GM21526 (cell line): ENCODE measurements around the gene PLIN4.
A peak's percentile ranks its signal among the peaks of the same experiment; 100 is the strongest.

Experiments
- ATAC-seq: cut with Tn5 transposase; IDR thresholded peaks from one replicate; pipeline ENCODE4 v1.9.1; 2021; ENCODE audit warnings: moderate library complexity; ENCODE audit not compliant: unreplicated experiment, low FRiP score

PLIN4 gene

DNA sequence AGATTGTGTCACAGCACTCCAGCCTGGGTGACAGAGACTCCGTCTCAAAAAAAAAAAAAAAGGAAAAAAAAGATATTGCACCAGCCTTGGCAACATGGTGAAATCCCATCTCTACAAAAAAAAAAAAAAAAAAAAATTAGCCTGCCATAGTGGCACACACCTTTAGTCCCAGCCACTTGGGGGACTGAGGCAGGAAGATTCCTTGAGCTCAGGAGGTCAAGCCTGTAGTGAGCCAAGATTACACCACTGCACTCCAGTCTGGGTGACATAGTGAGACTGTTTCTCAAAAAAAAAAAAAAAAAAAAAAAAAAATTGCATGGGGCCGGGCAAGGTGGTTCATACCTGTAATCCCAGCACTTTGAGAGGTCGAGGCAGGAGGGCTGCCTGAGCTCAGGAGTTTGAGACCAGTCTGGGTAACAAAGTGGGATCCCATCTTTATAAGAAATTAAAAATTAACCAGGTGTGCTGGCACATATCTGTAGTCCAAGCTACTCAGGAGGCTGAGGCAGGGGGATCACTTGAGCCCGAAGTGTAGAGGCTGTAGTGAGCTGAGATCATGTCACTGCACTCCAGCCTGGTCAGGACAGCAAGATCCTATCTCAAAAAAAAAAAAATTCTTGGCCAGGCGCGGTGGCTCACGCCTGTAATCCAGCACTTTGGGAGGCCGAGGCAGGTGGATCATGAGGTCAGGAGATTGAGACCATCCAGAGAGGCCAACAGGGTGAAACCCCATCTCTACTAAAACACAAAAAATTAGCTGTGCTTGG is 53.3 kb downstream of the PLIN4 start:
- no peak for ATAC-seq

DNA sequence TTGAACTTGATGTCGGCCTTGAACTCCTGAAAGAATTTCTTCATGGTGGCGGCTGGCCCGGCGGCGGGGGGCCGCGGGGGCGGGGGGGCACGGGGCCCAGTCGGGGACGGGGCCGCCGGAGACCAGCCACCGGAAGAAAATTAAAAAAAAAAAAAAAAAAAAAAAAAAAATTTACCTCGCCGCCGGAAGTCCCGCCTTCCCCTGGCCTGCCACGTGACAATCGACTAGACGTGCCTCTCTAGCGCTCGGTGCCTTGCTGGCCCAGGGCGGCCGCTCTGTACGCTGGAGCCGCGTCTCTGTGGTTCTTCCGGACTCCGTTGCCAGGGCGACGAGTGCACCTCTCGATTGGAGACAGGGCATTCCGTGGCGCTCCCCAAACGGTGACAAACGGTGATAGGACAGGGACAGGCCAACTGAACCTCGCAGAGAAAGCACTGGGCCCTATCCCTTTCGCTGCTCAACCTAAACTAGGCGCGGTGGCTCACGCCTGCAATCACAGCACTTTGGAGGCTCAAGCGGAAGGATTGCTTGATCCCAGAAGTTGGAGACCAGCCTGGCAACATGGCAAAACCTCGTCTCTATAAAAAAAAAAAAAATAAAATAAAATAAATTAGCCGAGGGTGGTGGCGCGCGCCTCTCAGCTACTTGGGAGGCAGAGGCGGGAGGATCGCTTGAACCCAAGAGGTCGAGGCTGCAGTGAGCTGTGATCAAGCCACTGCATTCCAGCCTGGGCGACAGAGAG is 60.5 kb downstream of the PLIN4 start, which contains the start of gene UBXN6:
TSS of gene UBXN6 (minus strand) at position 141 of the 742 bp plus-strand sequence. CDS start at position 44, 97 bp downstream.
- peak; percentile 76 for ATAC-seq

GRCh38 chr19:4456843-4457653 is 61.2 kb downstream of the PLIN4 start:
- ATAC-seq: no peak

DNA sequence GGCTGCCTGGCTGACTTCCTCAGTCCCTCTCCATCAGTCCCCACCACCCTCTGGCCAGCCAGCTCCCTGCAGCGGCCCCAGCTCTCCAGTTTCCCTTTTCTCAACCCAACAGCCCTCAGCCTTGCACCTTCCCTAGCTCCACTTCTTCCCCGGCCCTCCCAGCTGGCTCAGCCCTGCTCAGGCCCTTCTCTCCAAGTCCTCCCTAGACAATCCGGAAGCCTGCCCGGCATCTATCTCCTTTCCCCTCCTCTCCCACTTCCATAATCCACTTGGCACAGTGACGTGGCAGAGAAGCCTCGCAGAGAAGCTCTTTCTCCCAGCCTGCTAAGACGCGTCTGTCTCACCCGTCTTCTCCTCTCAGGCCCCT is 61.8 kb downstream of the PLIN4 start:
- no peak for ATAC-seq

DNA sequence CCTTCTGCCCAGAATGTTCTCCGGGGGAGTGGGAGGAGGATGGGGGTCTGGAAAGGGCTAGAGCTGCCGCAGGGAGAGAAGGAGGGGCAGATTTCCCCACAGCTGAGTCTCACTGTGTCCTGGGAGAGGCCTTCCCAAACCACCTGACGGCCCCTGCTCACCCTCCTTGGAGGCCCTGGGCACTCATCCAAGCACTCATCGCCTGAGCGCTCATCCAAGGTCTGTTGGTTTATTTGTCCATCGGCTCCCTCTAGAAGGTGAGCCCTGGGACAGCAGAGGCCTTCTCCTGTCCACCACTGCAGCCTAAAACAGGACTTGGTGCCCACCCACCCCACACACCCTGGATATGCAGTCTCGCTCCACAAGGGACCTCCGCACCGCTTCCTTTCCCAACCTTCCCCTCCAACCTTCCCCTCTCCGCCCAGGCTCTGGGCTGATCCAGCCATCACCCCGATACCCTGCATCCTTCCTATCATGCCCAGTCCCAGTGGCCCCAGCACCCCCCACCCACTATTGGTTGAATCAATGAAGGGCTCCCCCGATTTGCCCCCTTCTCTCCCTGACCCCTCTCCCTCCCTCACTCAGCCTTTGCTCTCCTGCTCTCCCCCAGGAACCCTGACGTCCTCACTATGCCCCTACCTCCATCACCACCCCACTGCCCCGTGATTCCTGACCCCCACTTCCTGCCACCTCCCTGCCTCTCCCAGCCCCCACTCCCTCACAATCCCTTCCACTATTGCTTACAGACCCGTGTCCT is 62.4 kb downstream of the PLIN4 start:
- ATAC-seq: no peak

DNA sequence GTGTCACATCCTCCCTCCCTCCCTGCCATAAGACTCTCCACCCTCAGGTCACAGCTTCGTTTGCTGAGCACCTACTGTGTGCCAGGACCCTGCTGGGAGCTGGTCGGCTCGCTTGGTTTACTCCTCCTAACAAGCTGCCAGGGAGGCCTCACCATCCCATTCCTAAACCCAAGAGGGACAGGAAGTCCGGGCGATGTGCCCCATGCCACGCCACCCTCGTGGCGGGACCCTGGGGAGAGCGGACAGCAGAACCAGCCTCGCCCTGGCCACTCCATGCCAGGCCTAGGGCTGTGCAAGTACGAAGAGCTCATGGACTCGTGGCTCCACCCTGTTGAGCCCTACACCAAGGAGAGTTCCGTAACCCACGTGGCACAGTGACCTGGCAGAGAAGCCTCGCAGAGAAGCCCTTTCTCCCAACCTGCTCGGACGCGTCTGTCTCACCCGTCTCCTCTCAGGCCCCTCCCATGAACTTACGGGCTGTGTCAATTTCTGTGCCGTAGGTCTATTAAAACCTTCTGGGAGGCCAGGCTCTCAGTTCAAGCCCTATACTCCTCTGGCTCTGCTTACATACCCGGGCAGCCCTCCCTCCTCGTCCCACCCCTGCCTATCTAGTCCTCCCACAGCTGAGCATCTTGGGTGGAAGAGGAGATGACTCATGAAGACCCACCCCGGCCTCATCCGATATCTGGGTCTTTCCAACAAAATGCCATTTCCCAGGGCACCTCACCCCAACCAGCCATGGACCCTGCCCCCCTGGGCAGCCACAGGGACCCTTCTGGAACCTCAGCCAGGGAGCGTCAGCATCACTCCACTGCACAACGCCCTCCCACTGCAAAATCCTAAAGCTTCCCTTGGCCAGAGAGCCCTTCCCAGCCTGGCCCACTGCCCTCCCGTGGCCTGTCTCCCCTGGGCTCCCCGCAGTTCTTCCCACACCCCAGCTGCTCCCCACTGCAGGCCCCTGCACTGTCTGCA is 63.3 kb downstream of the PLIN4 start:
- no peak for ATAC-seq

- ATAC-seq: no peak
These were observed 64.8 kb downstream of the PLIN4 start for GRCh38 chr19:4453232-4454179.

DNA sequence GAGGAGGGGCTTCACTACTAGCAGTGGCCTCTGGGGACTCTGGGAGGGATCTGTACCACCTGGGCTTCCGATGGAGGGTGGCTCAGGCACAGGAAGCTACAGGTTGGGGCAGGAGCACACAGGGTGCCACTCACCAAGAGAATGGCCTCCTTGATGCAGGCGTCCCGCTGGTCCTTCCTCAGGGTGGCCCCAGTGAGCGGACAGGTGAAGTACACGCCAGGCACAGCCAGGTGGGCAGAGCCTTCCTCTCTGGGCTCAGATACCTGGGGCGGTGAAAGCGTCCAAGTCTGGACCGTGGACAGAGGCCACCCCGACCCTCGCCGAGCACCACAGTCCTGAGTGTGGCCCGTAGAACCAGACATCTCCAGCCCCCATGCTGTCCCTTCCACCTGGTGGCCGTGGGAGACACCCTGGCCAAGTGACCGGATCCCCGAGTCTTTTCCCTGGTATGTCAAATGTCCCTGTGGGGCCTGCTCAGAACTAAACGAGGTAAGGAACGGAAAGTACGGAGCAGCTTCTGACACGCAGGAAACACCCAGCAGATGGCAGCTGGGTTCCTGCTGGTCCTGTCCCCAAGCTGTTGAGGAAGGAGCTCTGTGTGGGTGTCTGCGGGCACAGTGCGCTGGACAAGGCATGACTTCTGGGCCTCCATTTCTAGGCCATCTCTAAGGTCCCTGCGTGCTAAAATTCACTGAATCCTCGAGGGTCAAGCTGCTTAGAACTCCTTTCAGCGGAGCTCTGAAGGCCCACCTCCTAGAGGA is 65.9 kb downstream of the PLIN4 start:
- ATAC-seq: no peak
